K562 (cell line): Measurements from ENCODE around the gene MKNK2. TPM values are rescaled to one million over a fixed set of nuclear protein-coding genes. Genes with fewer than 3 reads are reported as not detected.

Source experiments
- BACH1 ChIP-seq: fragments of 200-800 bp; sonication (Bioruptor generic); IDR thresholded peaks from 2 replicates; pipeline ENCODE4 v1.6.1; 2016; ENCODE audit warnings: missing genetic modification characterization, missing compliant biosample characterization
- DEAF1 ChIP-seq: fragments of 450-650 bp; formaldehyde crosslinking; IDR thresholded peaks from 2 replicates; pipeline ENCODE4 v1.4.0; 2020; ENCODE audit warnings: mild to moderate bottlenecking, moderate library complexity
- EGR1 ChIP-seq: fragments of 450-650 bp; conservative IDR thresholded peaks from 2 replicates; pipeline ENCODE4 v1.6.1; 2017; ENCODE audit warnings: mild to moderate bottlenecking
- FOXJ2 ChIP-seq: fragments of 200-800 bp; sonication (Bioruptor generic); IDR thresholded peaks from 2 replicates; pipeline ENCODE4 v1.6.1; 2016; ENCODE audit warnings: missing genetic modification characterization, missing compliant biosample characterization
- HDAC2 ChIP-seq: fragments of 450-650 bp; IDR thresholded peaks from 2 replicates; pipeline ENCODE4 v1.6.1; 2016; ENCODE audit warnings: mild to moderate bottlenecking
- HIVEP1 ChIP-seq: fragments of 250-450 bp; sonication (Bioruptor Pico); IDR thresholded peaks from 2 replicates; pipeline ENCODE4 v1.4.0; 2020; ENCODE audit warnings: mild to moderate bottlenecking
- HNRNPL ChIP-seq: fragments of 200-400 bp; formaldehyde crosslinking; IDR thresholded peaks from 2 replicates; pipeline ENCODE4 v1.6.1; 2017; ENCODE audit warnings: low read depth, mild to moderate bottlenecking, low read length
- HSF4 ChIP-seq: fragments of 250-450 bp; sonication (Bioruptor Pico); IDR thresholded peaks from 2 replicates; pipeline ENCODE4 v2.1.2; 2022; ENCODE audit warnings: mild to moderate bottlenecking, moderate library complexity, borderline replicate concordance
- ID3 ChIP-seq, 2 experiments: fragments of 250-450 bp in 1 of 2; fragments of 450-650 bp in 1 of 2; sonication (Bioruptor Pico) in 1 of 2; IDR thresholded peaks; 2 replicates each; pipeline versions ENCODE4 v1.6.1 to v1.8.0; 2016 to 2021; ENCODE audit warnings: mild to moderate bottlenecking in 2 of 2, moderate library complexity in 2 of 2, missing compliant biosample characterization in 1 of 2, missing genetic modification characterization in 1 of 2
- KAT7 ChIP-seq: sonication (generic); formaldehyde crosslinking; IDR thresholded peaks from 2 replicates; pipeline ENCODE4 v1.8.0; 2022; ENCODE audit warnings: missing genetic modification reagents, mild to moderate bottlenecking, borderline replicate concordance
- PCBP1 ChIP-seq: fragments of 200-400 bp; formaldehyde crosslinking; IDR thresholded peaks from 2 replicates; pipeline ENCODE4 v1.6.1; 2018; ENCODE audit warnings: mild to moderate bottlenecking, low read depth, low read length; ENCODE audit not compliant: poor library complexity, severe bottlenecking
- POLR2H ChIP-seq: IDR thresholded peaks from 2 replicates; pipeline ENCODE4 v1.6.1; 2016; ENCODE audit warnings: missing genetic modification characterization, low read depth, mild to moderate bottlenecking, control low read depth, missing compliant biosample characterization, moderate library complexity
- RBBP5 ChIP-seq: fragments of 200-600 bp; sonication (generic); IDR thresholded peaks from 2 replicates; pipeline ENCODE4 v1.6.1; 2012; ENCODE audit warnings: borderline replicate concordance, mild to moderate bottlenecking, low read length, control low read depth, inconsistent platforms; ENCODE audit not compliant: insufficient read depth, poor library complexity, severe bottlenecking
- RHOXF2B ChIP-seq: fragments of 250-450 bp; sonication (Bioruptor Pico); conservative IDR thresholded peaks from 2 replicates; pipeline ENCODE4 v1.5.1; 2021
- SMARCE1 ChIP-seq: fragments of 450-650 bp; IDR thresholded peaks from 2 replicates; pipeline ENCODE4 v1.7.1; 2016; ENCODE audit warnings: mild to moderate bottlenecking
- SNRNP70 ChIP-seq: fragments of 200-400 bp; formaldehyde crosslinking; optimal IDR thresholded peaks from 2 replicates; pipeline ENCODE3; 2017; ENCODE audit warnings: low read depth, low read length
- SP1 ChIP-seq: sonication (generic); formaldehyde crosslinking; IDR thresholded peaks from 2 replicates; pipeline ENCODE4 v1.8.1; 2022; ENCODE audit warnings: mild to moderate bottlenecking, missing genetic modification reagents
- SREBF2 ChIP-seq: sonication (generic); formaldehyde crosslinking; IDR thresholded peaks from 2 replicates; pipeline ENCODE4 v1.4.0; 2020; ENCODE audit warnings: mild to moderate bottlenecking, missing genetic modification reagents
- ZNF282 ChIP-seq: sonication (generic); formaldehyde crosslinking; IDR thresholded peaks from 2 replicates; pipeline ENCODE4 v1.8.1; 2023; ENCODE audit warnings: missing genetic modification reagents
- ZNF398 ChIP-seq: fragments of 250-450 bp; sonication (Bioruptor Pico); IDR thresholded peaks from 2 replicates; pipeline ENCODE4 v1.8.0; 2021; ENCODE audit warnings: moderate library complexity, mild to moderate bottlenecking, inconsistent platforms
- ZNF561 ChIP-seq: fragments of 450-650 bp; formaldehyde crosslinking; conservative IDR thresholded peaks from 2 replicates; pipeline ENCODE4 v1.4.0; 2020; ENCODE audit warnings: mild to moderate bottlenecking, moderate library complexity
- ZNF740 ChIP-seq, 3 experiments: fragments of 200-800 bp in 1 of 3; sonication (Bioruptor generic) in 1 of 3; sonication (generic) in 1 of 3; formaldehyde crosslinking in 1 of 3; IDR thresholded peaks; 2 replicates each; pipeline versions ENCODE4 v1.6.1 to v1.8.0; 2016 to 2022; ENCODE audit warnings: mild to moderate bottlenecking in 2 of 3, missing compliant biosample characterization in 2 of 3, missing genetic modification characterization in 2 of 3, missing genetic modification reagents in 1 of 3
- polyA plus RNA-seq, 8 experiments: library from polyadenylated mRNA; depleted of rRNA in 4 of 8; stranded (reverse) in 5 of 8; unstranded in 3 of 8; fragments of >200 nt; fragmentation: Nextera tagmentation in 2 of 8; fragmentation: Illumina TruSeq in 1 of 8; extraction: Ambion mirVana in 2 of 8; extraction: Trizol in 1 of 8; gene quantifications; 2 replicates each; pipeline versions ENCODE4 v1.2.1 to v1.2.3, GENCODE V29; 2011 to 2014; ENCODE audit warnings: inconsistent platforms in 1 of 8, missing spikeins in 1 of 8
- total RNA-seq, 7 experiments: library from RNA; depleted of rRNA in 6 of 7; stranded (reverse); fragments of >200 nt in 6 of 7; fragmentation: Illumina TruSeq in 2 of 7; extraction: Trizol in 2 of 7; gene quantifications; 2 replicates each; pipeline versions ENCODE4 v1.2.1 to v1.2.3, GENCODE V29; 2011 to 2021; ENCODE audit warnings: low replicate concordance in 1 of 7

Gene MKNK2
- total and polyA plus RNA-seq, 9 of the 15 experiments (the other 6 are each of a cell fraction or from before 2014, with no cell fraction given): 5.1 to 191 (median 51.9) TPM

- TF ChIP-seq SNRNP70 (no peak), RHOXF2B (CRISPR knock-in tag) (no peak), DEAF1 (no peak), POLR2H (tag) (peak; percentile 91), ID3 (CRISPR knock-in tag; IDR thresholded peaks at IDR 0.05) (no peak), ID3 (tag; IDR thresholded peaks at IDR 0.05) (peak; percentile 94), BACH1 (peak; percentile 87), FOXJ2 (tag) (peak; percentile 82), PCBP1 (peak; percentile 94), HIVEP1 (CRISPR knock-in tag) (peak; percentile 60), SREBF2 (CRISPR knock-in tag) (no peak), HDAC2 (peak; percentile 57; the same call in 1 of the 2 replicates), EGR1 (peak; percentile 66; the same call in 1 of the 2 replicates), RBBP5 (peak; percentile 58), SMARCE1 (peak; percentile 81; the same call in 1 of the 2 replicates), ZNF282 (CRISPR knock-in tag) (peak; percentile 76; the same call in 1 of the 2 replicates), ZNF398 (no peak), ZNF561 (CRISPR knock-in tag) (0 out of 2 replicates have a peak, but pooled peaks have one; percentile 5), HNRNPL (peak; percentile 82), SP1 (CRISPR knock-in tag) (no peak; the same call in none of the 2 replicates), KAT7 (CRISPR knock-in tag) (no peak), ZNF740 (CRISPR knock-in tag; IDR thresholded peaks at IDR 0.05) (peak; percentile 67; the same call in 1 of the 2 replicates), ZNF740 (tag; IDR thresholded peaks at IDR 0.05) (peak in 1 of 2 experiments; percentile 72; a peak in 2 of 4 replicates), HSF4 (CRISPR knock-in tag) (peak; percentile 73; the same call in 1 of the 2 replicates)
Observed at GRCh38 chr19:2059422-2060201, 8.6 kb upstream of the MKNK2 start (continued).
